Measurements from ENCODE around the gene CD244. TPM values are rescaled to one million over a fixed set of nuclear protein-coding genes. Genes with fewer than 3 reads are reported as not detected.
"Not testable (repeated sequence)": the region's sequence is repeated elsewhere in the genome, so short reads cannot be mapped to it uniquely, and the experiment has no call there.

CD244 gene
- total RNA-seq, 1 experiment from 2014 or later: not detected

GRCh38 chr1:160879056-160879455 lies 16.4 kb upstream of the CD244 start:
- no peak for DNase-seq (ENCODE audit: low spot score)

- no peak for DNase-seq (ENCODE audit: low spot score)
These were observed 14.5 kb upstream of the CD244 start for GRCh38 chr1:160877221-160877620.

- no peak for DNase-seq (ENCODE audit: low spot score)
These were observed 13.6 kb upstream of the CD244 start for GRCh38 chr1:160876311-160876710.

- DNase-seq (ENCODE audit: low spot score): not testable (repeated sequence)
These were observed 12.9 kb upstream of the CD244 start for GRCh38 chr1:160875591-160875990.

GRCh38 chr1:160874935-160875334 lies 12.2 kb upstream of the CD244 start:
- no peak for DNase-seq (ENCODE audit: low spot score)

GRCh38 chr1:160868141-160868540 lies 5.5 kb upstream of the CD244 start:
- DNase-seq (ENCODE audit: low spot score): no peak

GRCh38 chr1:160867651-160868050 lies 5.0 kb upstream of the CD244 start:
- not testable (repeated sequence) for DNase-seq (ENCODE audit: low spot score)

GRCh38 chr1:160866695-160867260 lies 4.1 kb upstream of the CD244 start:
- no peak for DNase-seq (ENCODE audit: low spot score)

GRCh38 chr1:160866001-160866694 lies 3.5 kb upstream of the CD244 start:
- DNase-seq (ENCODE audit: low spot score): no peak

- DNase-seq (ENCODE audit: low spot score): no peak
These were observed 2.6 kb upstream of the CD244 start for GRCh38 chr1:160865337-160865736.

- DNase-seq (ENCODE audit: low spot score): no peak
These were observed 1.5 kb upstream of the CD244 start for GRCh38 chr1:160864173-160864572.

- no peak for DNase-seq (ENCODE audit: low spot score)
These were observed 1.1 kb upstream of the CD244 start for GRCh38 chr1:160863774-160864131.

GRCh38 chr1:160863061-160863773 lies 530 bp upstream of the CD244 start:
- no peak for DNase-seq (ENCODE audit: low spot score)

GRCh38 chr1:160860840-160861505 lies 1.7 kb downstream of the CD244 start:
- no peak for DNase-seq (ENCODE audit: low spot score)

GRCh38 chr1:160859166-160859565 lies 3.5 kb downstream of the CD244 start:
- DNase-seq (ENCODE audit: low spot score): no peak

- DNase-seq (ENCODE audit: low spot score): no peak
These were observed 4.2 kb downstream of the CD244 start for GRCh38 chr1:160858507-160858906.

- no peak for DNase-seq (ENCODE audit: low spot score)
These were observed 4.6 kb downstream of the CD244 start for GRCh38 chr1:160858097-160858496.

- no peak for DNase-seq (ENCODE audit: low spot score)
These were observed 7.3 kb downstream of the CD244 start for GRCh38 chr1:160855181-160855981.

- DNase-seq (ENCODE audit: low spot score): no peak
These were observed 8.9 kb downstream of the CD244 start for GRCh38 chr1:160853754-160854153.

- DNase-seq (ENCODE audit: low spot score): no peak
These were observed 9.7 kb downstream of the CD244 start for GRCh38 chr1:160853014-160853413.

- no peak for DNase-seq (ENCODE audit: low spot score)
These were observed 11.7 kb downstream of the CD244 start for GRCh38 chr1:160850993-160851392.

GRCh38 chr1:160850541-160850940 lies 12.1 kb downstream of the CD244 start:
- DNase-seq (ENCODE audit: low spot score): no peak

All from H4 (cell line).